ENCODE data around the gene PEX11G. TPM values are rescaled to one million over a fixed set of nuclear protein-coding genes. Genes with fewer than 3 reads are reported as not detected.

Gene PEX11G
- total and polyA plus RNA-seq, 2 donors (not counting 3 experiments of a cell fraction or from before 2014, with no cell fraction given), result 1.3 to 1.9 TPM

DNA sequence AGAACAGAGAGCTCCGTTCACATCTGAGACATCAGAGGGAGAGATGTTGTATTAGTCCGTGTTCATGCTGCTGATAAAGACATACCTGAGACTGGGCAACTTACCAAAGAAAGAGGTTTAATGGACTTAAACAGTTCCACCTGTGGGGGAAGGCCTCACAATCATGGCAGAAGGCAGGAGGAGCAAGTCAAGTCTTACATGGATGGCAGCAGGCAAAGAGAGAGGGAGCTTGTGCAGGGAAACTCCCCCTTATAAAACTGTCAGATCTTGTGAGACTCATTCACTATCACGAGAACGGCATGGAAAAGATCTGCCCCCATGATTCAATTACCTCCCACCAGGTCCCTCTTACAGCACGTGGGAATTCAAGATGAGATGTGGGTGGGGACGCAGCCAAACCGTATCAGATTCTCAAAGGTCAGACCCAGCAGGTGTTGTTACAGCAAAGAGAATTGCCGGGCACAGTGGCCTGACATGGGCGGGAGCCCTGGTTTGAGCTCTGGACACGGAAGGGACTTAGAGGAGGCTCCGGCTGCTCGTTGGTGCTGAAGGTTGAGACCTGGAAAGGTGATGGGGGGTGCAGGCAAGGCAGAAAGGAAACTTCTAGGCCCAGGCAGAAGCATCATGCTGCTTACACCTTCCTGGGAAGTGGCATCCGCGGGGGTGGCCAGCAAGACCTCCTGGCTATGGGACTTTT lies 33.1 kb downstream of the PEX11G start:
- dilution Hi-C loops (cut with MboI; ENCODE audit: extremely low pct_ligation_motif_present, low sequenced_read_pairs), result no loop called here
- CTCF ChIA-PET, result no interaction called here
- intact Hi-C loops (cut with micrococcal nuclease), result no loop called here
- POLR2A ChIA-PET, result no interaction called here
- TF ChIP-seq GATA2 (IDR thresholded peaks at IDR 0.05; ENCODE audit: insufficient read depth, insufficient read length, low read depth, low read length) (no peak), FOS (IDR thresholded peaks at IDR 0.05; ENCODE audit: borderline replicate concordance, insufficient read depth, low read length) (no peak), EZH2 (IDR thresholded peaks at IDR 0.05; ENCODE audit: borderline replicate concordance, low read depth, low read length, severe bottlenecking) (no peak), POLR2A (IDR thresholded peaks at IDR 0.05; ENCODE audit: low read depth, low read length) (no peak)
- TF ChIP-seq, protein P1, sequence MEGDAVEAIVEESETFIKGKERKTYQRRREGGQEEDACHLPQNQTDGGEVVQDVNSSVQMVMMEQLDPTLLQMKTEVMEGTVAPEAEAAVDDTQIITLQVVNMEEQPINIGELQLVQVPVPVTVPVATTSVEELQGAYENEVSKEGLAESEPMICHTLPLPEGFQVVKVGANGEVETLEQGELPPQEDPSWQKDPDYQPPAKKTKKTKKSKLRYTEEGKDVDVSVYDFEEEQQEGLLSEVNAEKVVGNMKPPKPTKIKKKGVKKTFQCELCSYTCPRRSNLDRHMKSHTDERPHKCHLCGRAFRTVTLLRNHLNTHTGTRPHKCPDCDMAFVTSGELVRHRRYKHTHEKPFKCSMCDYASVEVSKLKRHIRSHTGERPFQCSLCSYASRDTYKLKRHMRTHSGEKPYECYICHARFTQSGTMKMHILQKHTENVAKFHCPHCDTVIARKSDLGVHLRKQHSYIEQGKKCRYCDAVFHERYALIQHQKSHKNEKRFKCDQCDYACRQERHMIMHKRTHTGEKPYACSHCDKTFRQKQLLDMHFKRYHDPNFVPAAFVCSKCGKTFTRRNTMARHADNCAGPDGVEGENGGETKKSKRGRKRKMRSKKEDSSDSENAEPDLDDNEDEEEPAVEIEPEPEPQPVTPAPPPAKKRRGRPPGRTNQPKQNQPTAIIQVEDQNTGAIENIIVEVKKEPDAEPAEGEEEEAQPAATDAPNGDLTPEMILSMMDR (IDR thresholded peaks at IDR 0.05; ENCODE audit: extremely low read depth in 1 of 2, insufficient read depth in 1 of 2, low read depth in 1 of 2, low read length in 2 of 2), result no peak
- H3K9ac ChIP-seq (replicated peaks; ENCODE audit: extremely low read depth, insufficient read depth, low read length), result no peak overlapping the region
- H3K9me3 ChIP-seq (replicated peaks; ENCODE audit: control insufficient read depth, insufficient read depth, low read length), result peaks cover under 1% of the 10 kb centered on the region
- BruUV-seq (replicated peaks), result no TSS peak
- H3K27ac ChIP-seq (ENCODE audit: insufficient read depth, low read depth, low read length), result no peak overlapping the region
- no peak overlapping the region for H3K4me2 ChIP-seq (ENCODE audit: insufficient read depth, low read length)
- DNase-seq (ENCODE audit: low read depth, low spot score) (no peak), FAIRE-seq (no peak)
- H2AFZ ChIP-seq (ENCODE audit: low read depth, low read length), result no peak overlapping the region
- H3K4me3 ChIP-seq (replicated peaks in 1 of 3; ENCODE audit: insufficient read depth in 1 of 3, low read depth in 1 of 3, low read length in 3 of 3), result no peak overlapping the region
- peaks cover under 1% of the 10 kb centered on the region for H3K79me2 ChIP-seq (ENCODE audit: control insufficient read depth, insufficient read depth, low read length)
- no peaks in the 10 kb centered on the region for H3K4me1 ChIP-seq (ENCODE audit: control insufficient read depth, extremely low read depth, insufficient read depth, low read length)
- no peaks in the 10 kb centered on the region for H3K9me1 ChIP-seq (replicated peaks; ENCODE audit: control insufficient read depth, extremely low read depth, insufficient read depth, low read length)
- H3K36me3 ChIP-seq (ENCODE audit: control insufficient read depth in 2 of 2, extremely low read depth in 1 of 2, insufficient read depth in 2 of 2, low read length in 2 of 2), result peaks cover 3 to 32% of the 10 kb centered on the region in 2 experiments
- no peaks in the 10 kb centered on the region for H3K27me3 ChIP-seq (ENCODE audit: control insufficient read depth in 2 of 2, insufficient read depth in 2 of 2, low read length in 2 of 2)
- no peaks in the 10 kb centered on the region for H4K20me1 ChIP-seq (replicated peaks; ENCODE audit: control insufficient read depth, extremely low read depth, insufficient read depth, low read length)

DNA sequence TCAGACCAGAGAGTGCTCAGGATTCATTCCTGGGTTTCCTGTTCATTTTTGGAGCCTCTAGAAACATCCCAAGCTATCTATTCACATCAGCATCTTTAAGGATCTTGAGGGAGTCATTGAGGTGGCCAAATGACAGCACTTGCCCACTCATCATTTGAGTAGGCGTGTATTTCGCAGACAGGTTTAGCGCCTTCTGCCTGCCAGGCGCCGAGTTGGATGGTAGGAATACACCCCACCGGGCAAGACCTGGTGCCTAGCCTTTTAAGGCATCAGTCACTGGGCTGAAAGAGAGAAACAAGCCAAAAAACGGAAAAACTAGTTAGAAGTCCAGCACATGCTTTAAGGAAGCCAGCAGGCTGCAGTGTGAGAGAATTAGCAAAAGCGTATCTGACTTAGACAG lies 33.8 kb downstream of the PEX11G start:
- no peaks in the 10 kb centered on the region for H3K27me3 ChIP-seq (ENCODE audit: control insufficient read depth in 2 of 2, insufficient read depth in 2 of 2, low read length in 2 of 2)
- dilution Hi-C loops (cut with MboI; ENCODE audit: extremely low pct_ligation_motif_present, low sequenced_read_pairs), result no loop called here
- no peaks in the 10 kb centered on the region for H3K9me1 ChIP-seq (replicated peaks; ENCODE audit: control insufficient read depth, extremely low read depth, insufficient read depth, low read length)
- no peak for FAIRE-seq
- H3K79me2 ChIP-seq (ENCODE audit: control insufficient read depth, insufficient read depth, low read length), result peaks cover 3% of the 10 kb centered on the region
- H3K4me3 ChIP-seq (replicated peaks in 1 of 3; ENCODE audit: insufficient read depth in 1 of 3, low read depth in 1 of 3, low read length in 3 of 3), result no peak overlapping the region
- H3K27ac ChIP-seq (ENCODE audit: insufficient read depth, low read depth, low read length), result no peak overlapping the region
- no peaks in the 10 kb centered on the region for H4K20me1 ChIP-seq (replicated peaks; ENCODE audit: control insufficient read depth, extremely low read depth, insufficient read depth, low read length)
- no TSS peak for BruUV-seq (replicated peaks)
- H3K9me3 ChIP-seq (replicated peaks; ENCODE audit: control insufficient read depth, insufficient read depth, low read length), result peaks cover 3% of the 10 kb centered on the region
- ChIA-PET POLR2A (no interaction called here), CTCF (no interaction called here)
- intact Hi-C loops (cut with micrococcal nuclease), result no loop called here
- H3K4me2 ChIP-seq (ENCODE audit: insufficient read depth, low read length), result no peak overlapping the region
- peaks cover 3 to 28% of the 10 kb centered on the region in 2 experiments for H3K36me3 ChIP-seq (ENCODE audit: control insufficient read depth in 2 of 2, extremely low read depth in 1 of 2, insufficient read depth in 2 of 2, low read length in 2 of 2)
- no peak for DNase-seq (ENCODE audit: low read depth, low spot score)
- no peak overlapping the region for H3K9ac ChIP-seq (replicated peaks; ENCODE audit: extremely low read depth, insufficient read depth, low read length)
- no peaks in the 10 kb centered on the region for H3K4me1 ChIP-seq (ENCODE audit: control insufficient read depth, extremely low read depth, insufficient read depth, low read length)
- H2AFZ ChIP-seq (ENCODE audit: low read depth, low read length), result no peak overlapping the region
- no peak for TF ChIP-seq POLR2AphosphoS5 (IDR thresholded peaks at IDR 0.05; ENCODE audit: insufficient read depth, low read depth, low read length)
- TF ChIP-seq, protein P1 (IDR thresholded peaks at IDR 0.05; ENCODE audit: extremely low read depth in 1 of 2, insufficient read depth in 1 of 2, low read depth in 1 of 2, low read length in 2 of 2), result no peak
- TF ChIP-seq JUN (IDR thresholded peaks at IDR 0.05; ENCODE audit: borderline replicate concordance, insufficient read depth, insufficient read length, low read depth), result no peak
- TF ChIP-seq, protein P2, sequence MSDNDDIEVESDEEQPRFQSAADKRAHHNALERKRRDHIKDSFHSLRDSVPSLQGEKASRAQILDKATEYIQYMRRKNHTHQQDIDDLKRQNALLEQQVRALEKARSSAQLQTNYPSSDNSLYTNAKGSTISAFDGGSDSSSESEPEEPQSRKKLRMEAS (IDR thresholded peaks at IDR 0.05; ENCODE audit: insufficient read depth, insufficient read length), result no peak
- TF ChIP-seq EZH2 (IDR thresholded peaks at IDR 0.05; ENCODE audit: borderline replicate concordance, low read depth, low read length, severe bottlenecking), result no peak
- TF ChIP-seq MYC (IDR thresholded peaks at IDR 0.05; ENCODE audit: low read depth, low read length), result no peak
- TF ChIP-seq FOS (IDR thresholded peaks at IDR 0.05; ENCODE audit: borderline replicate concordance, insufficient read depth, low read length), result no peak
- no peak for TF ChIP-seq GATA2 (IDR thresholded peaks at IDR 0.05; ENCODE audit: insufficient read depth, insufficient read length, low read depth, low read length)
- TF ChIP-seq POLR2A (IDR thresholded peaks at IDR 0.05; ENCODE audit: low read depth, low read length), result no peak
